IMR-90 (cell line): ENCODE measurements around the gene STPG1. TPM values are rescaled to one million over a fixed set of nuclear protein-coding genes. Genes with fewer than 3 reads are reported as not detected.

Experiments
- ATAC-seq: fragments of 200-7000 bp; cut with Tn5 transposase; 2 replicates; pipeline ENCODE4 v1.9.1; 2020; ENCODE audit warnings: low read depth, mild to moderate bottlenecking, moderate library complexity
- BruUV-seq: library from RNA; stranded (reverse); fragments of 400-500 nt; replicated peaks from 2 replicates; lab custom pipeline; 2021; lab: Mats Ljungman, UMichigan
- CTCF ChIA-PET: fragments of 300-600 bp; formaldehyde crosslinking; extraction: SDS; loops from one replicate; lab custom pipeline; 2021; ENCODE audit warnings: antibody characterized with exemption; lab: Yijun Ruan, JAX
- POLR2A ChIA-PET: fragments of 300-600 bp; sonication (Branson Sonifier 250); formaldehyde crosslinking; loops from one replicate; lab custom pipeline; 2022; ENCODE audit warnings: antibody characterized with exemption; ENCODE audit not compliant: unreplicated experiment; lab: Charles Lee
- DNase-seq: peaks from one replicate; pipeline ENCODE4 v3.0.0; 2013
- H2AFZ ChIP-seq: replicated peaks from 2 replicates; pipeline ENCODE3; 2013; ENCODE audit warnings: low read length, mild to moderate bottlenecking; ENCODE audit not compliant: poor library complexity
- H2AK5ac ChIP-seq: 2 replicates; pipeline ENCODE4 v1.6.1; 2013; ENCODE audit warnings: low read depth, low read length, inconsistent platforms
- H2AK9ac ChIP-seq: replicated peaks from 2 replicates; pipeline ENCODE3; 2013; ENCODE audit warnings: mild to moderate bottlenecking, low read depth, low read length, moderate library complexity; ENCODE audit not compliant: poor library complexity
- H2BK120ac ChIP-seq: 2 replicates; pipeline ENCODE4 v1.6.1; 2013; ENCODE audit warnings: low read depth, low read length, inconsistent platforms
- H2BK15ac ChIP-seq: 3 replicates; pipeline ENCODE4 v1.6.1; 2013; ENCODE audit warnings: low read depth, low read length, inconsistent platforms
- H2BK20ac ChIP-seq: 2 replicates; pipeline ENCODE4 v1.6.1; 2013; ENCODE audit warnings: low read depth, mild to moderate bottlenecking, inconsistent platforms, low read length, moderate library complexity
- H2BK5ac ChIP-seq: 2 replicates; pipeline ENCODE4 v1.6.1; 2013; ENCODE audit warnings: mild to moderate bottlenecking, low read depth, low read length, inconsistent platforms; ENCODE audit not compliant: poor library complexity, severe bottlenecking
- H3K14ac ChIP-seq: replicated peaks from 2 replicates; pipeline ENCODE4 v1.6.1; 2013; ENCODE audit warnings: low read depth, low read length, inconsistent platforms
- H3K18ac ChIP-seq: 2 replicates; pipeline ENCODE4 v1.6.1; 2013; ENCODE audit warnings: low read depth, low read length, control low read depth
- H3K23ac ChIP-seq: 2 replicates; pipeline ENCODE4 v1.6.1; 2013; ENCODE audit warnings: low read depth, low read length, inconsistent platforms
- H3K27ac ChIP-seq: 2 replicates; pipeline ENCODE4 v1.5.1; 2013; ENCODE audit warnings: mild to moderate bottlenecking, control low read depth, low read length; ENCODE audit not compliant: insufficient read depth
- H3K27me3 ChIP-seq: 2 replicates; pipeline ENCODE4 v1.6.1; 2013; ENCODE audit warnings: low read length; ENCODE audit not compliant: control insufficient read depth, insufficient read depth
- H3K36me3 ChIP-seq: 2 replicates; pipeline ENCODE4 v1.6.1; 2013; ENCODE audit warnings: low read length, mixed read lengths; ENCODE audit not compliant: control insufficient read depth, insufficient read depth
- H3K4ac ChIP-seq: 2 replicates; pipeline ENCODE4 v1.6.1; 2013; ENCODE audit warnings: low read depth, low read length, inconsistent platforms
- H3K4me1 ChIP-seq: 2 replicates; pipeline ENCODE4 v1.6.1; 2013; ENCODE audit warnings: low read length, mixed read lengths; ENCODE audit not compliant: control insufficient read depth, insufficient read depth
- H3K4me2 ChIP-seq: 2 replicates; pipeline ENCODE4 v1.6.1; 2013; ENCODE audit warnings: low read depth, mild to moderate bottlenecking, control low read depth, low read length, moderate library complexity
- H3K4me3 ChIP-seq: 2 replicates; pipeline ENCODE4 v1.5.1; 2013; ENCODE audit warnings: low read depth, mild to moderate bottlenecking, control low read depth, low read length, moderate library complexity; ENCODE audit not compliant: insufficient read depth
- H3K56ac ChIP-seq: 2 replicates; pipeline ENCODE4 v1.6.1; 2013; ENCODE audit warnings: low read length, inconsistent platforms; ENCODE audit not compliant: insufficient read depth; ENCODE audit errors: extremely low read depth
- H3K79me1 ChIP-seq, 2 experiments: 2 replicates each; pipeline ENCODE4 v1.6.1; 2013; ENCODE audit warnings: low read length in 2 of 2, inconsistent platforms in 1 of 2, low read depth in 1 of 2
- H3K9ac ChIP-seq: 2 replicates; pipeline ENCODE4 v1.6.1; 2013; ENCODE audit warnings: low read depth, low read length, control low read depth
- H3K9me1 ChIP-seq: 2 replicates; pipeline ENCODE4 v1.6.1; 2013; ENCODE audit warnings: low read length, inconsistent platforms; ENCODE audit not compliant: insufficient read depth
- H3K9me3 ChIP-seq: 2 replicates; pipeline ENCODE4 v1.6.1; 2013; ENCODE audit warnings: low read length; ENCODE audit not compliant: control insufficient read depth, insufficient read depth
- H4K20me1 ChIP-seq: 2 replicates; pipeline ENCODE4 v1.6.1; 2013; ENCODE audit warnings: low read length, inconsistent platforms; ENCODE audit not compliant: insufficient read depth
- H4K5ac ChIP-seq: 2 replicates; pipeline ENCODE4 v1.6.1; 2013; ENCODE audit warnings: mild to moderate bottlenecking, low read depth, low read length, control low read depth
- H4K8ac ChIP-seq, 2 experiments: 2 replicates each; pipeline ENCODE4 v1.6.1; 2013; ENCODE audit warnings: low read depth in 2 of 2, low read length in 2 of 2, control low read depth in 1 of 2, inconsistent platforms in 1 of 2
- H4K91ac ChIP-seq: 2 replicates; pipeline ENCODE4 v1.6.1; 2013; ENCODE audit warnings: low read depth, low read length, inconsistent platforms; ENCODE audit not compliant: insufficient read depth
- BHLHE40 ChIP-seq: fragments of 150-350 bp; IDR thresholded peaks from 2 replicates; pipeline ENCODE4 v1.6.1; 2016; ENCODE audit warnings: mild to moderate bottlenecking, low read depth, low read length
- CEBPB ChIP-seq: IDR thresholded peaks from 2 replicates; pipeline ENCODE4 v1.6.1; 2012; ENCODE audit warnings: low read depth, low read length, improper control_type of control experiment
- CHD1 ChIP-seq: IDR thresholded peaks from 2 replicates; pipeline ENCODE4 v1.6.1; 2012; ENCODE audit warnings: low read depth, low read length, improper control_type of control experiment
- FOS ChIP-seq: fragments of 150-350 bp; IDR thresholded peaks from 2 replicates; pipeline ENCODE4 v1.6.1; 2016; ENCODE audit warnings: low read depth, low read length
- MAFK ChIP-seq: IDR thresholded peaks from 2 replicates; pipeline ENCODE4 v1.6.1; 2012; ENCODE audit warnings: low read depth, low read length, improper control_type of control experiment
- MAZ ChIP-seq: IDR thresholded peaks from 2 replicates; pipeline ENCODE4 v1.6.1; 2012; ENCODE audit warnings: low read depth, mild to moderate bottlenecking, low read length, improper control_type of control experiment, moderate library complexity, borderline replicate concordance
- NFE2L2 ChIP-seq: fragments of 150-350 bp; IDR thresholded peaks from 2 replicates; pipeline ENCODE4 v1.6.1; 2016; ENCODE audit warnings: low read depth, mild to moderate bottlenecking, low read length
- POLR2A ChIP-seq: IDR thresholded peaks from 2 replicates; pipeline ENCODE4 v1.6.1; 2012; ENCODE audit warnings: mild to moderate bottlenecking, low read depth, low read length
- RAD21 ChIP-seq: IDR thresholded peaks from 2 replicates; pipeline ENCODE4 v1.6.1; 2012; ENCODE audit warnings: low read length, improper control_type of control experiment
- WGBS, 2 experiments: methylation state at CpG; one replicate each; pipeline versions ENCODE4 v1.1.5 to v1.1.7; 2013; ENCODE audit warnings: missing lambda C conversion rate in 2 of 2; ENCODE audit not compliant: insufficient read length in 1 of 2; ENCODE audit errors: extremely low coverage in 2 of 2; 5-methylcytosine and 5-hydroxymethylcytosine counted together
- dilution Hi-C: fragments of 300-500 bp; cut with HindIII; formaldehyde crosslinking; loops from one replicate; pipeline ENCODE4 v1.14.3; 2018; ENCODE audit warnings: low sequenced_read_pairs; ENCODE audit not compliant: unreplicated experiment
- in situ Hi-C: fragments of 300-500 bp; cut with MboI; formaldehyde crosslinking; loops from 3 replicates; pipeline ENCODE4 v1.14.3; 2019; ENCODE audit warnings: low sequenced_read_pairs, inconsistent platforms, mixed read lengths
- intact Hi-C: fragments of 100-400 bp; cut with micrococcal nuclease; formaldehyde crosslinking; loops from 2 replicates; pipeline ENCODE4 v1.10.0; 2022
- polyA plus RNA-seq, 3 experiments: library from polyadenylated mRNA; depleted of rRNA; stranded (reverse); fragments of >200 nt; gene quantifications; 2 replicates each; pipeline ENCODE4 v1.2.3, GENCODE V29; 2012; ENCODE audit warnings: low replicate concordance in 1 of 3
- total RNA-seq: library from RNA; depleted of rRNA; stranded (reverse); fragments of >200 nt; gene quantifications from 2 replicates; pipeline ENCODE4 v1.2.3, GENCODE V29; 2012
- TF ChIP-seq, protein P1 (sequence below): fragments of 150-350 bp; IDR thresholded peaks from 2 replicates; pipeline ENCODE4 v1.6.1; 2017; ENCODE audit warnings: mild to moderate bottlenecking, antibody characterized with exemption, low read length, low read depth

Gene STPG1
- total and polyA plus RNA-seq, 2 of the 4 experiments (the other 2 are of a cell fraction): 3.0 to 6.5 TPM

DNA sequence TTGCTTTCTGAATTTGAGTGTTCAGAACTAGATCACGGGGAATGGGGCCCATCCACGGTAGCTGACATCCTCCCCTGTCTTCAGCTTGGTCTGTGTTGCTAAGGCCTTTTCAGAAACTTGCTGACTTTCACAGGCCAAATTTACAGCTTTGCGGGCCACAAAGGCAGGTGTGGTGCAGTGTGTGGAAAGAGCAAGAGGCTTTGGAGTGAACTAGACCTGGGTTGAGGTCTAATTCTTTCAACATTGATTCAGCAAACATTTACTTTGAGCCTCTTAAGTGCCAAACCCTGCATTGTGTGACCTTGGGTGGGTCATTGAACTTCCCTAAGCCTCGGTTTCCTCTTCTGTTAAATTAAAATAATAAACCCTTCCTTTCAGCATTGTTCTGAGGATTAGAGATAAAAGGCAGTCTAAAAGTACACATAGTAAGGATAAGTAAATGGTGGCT, 24.3 kb downstream of the STPG1 start:
- no peak overlapping the region for H2BK5ac ChIP-seq
- DNase-seq: no peak
- H3K23ac ChIP-seq: no peak overlapping the region
- H4K5ac ChIP-seq: no peak overlapping the region
- H4K8ac ChIP-seq: no peak overlapping the region
- 100% methylated on average over 2 of the region's 4 CpGs; no CpG with 5 or more reads in 1 of the 2 experiments for WGBS, 2 experiments
- H3K36me3 ChIP-seq: no peaks in the 10 kb centered on the region
- no peak overlapping the region for H3K18ac ChIP-seq
- no peak overlapping the region for H3K27ac ChIP-seq
- no peak overlapping the region for H4K91ac ChIP-seq
- H3K4ac ChIP-seq: no peak overlapping the region
- peaks cover 4% of the 10 kb centered on the region; the same call in 1 of the 2 replicates for H4K20me1 ChIP-seq
- H3K27me3 ChIP-seq: no peaks in the 10 kb centered on the region
- in situ Hi-C loops (no loop called here), intact Hi-C loops (loop anchor here (10.0 kb wide), 1 partner anchor 94 kb away; no protein-coding TSS in a partner anchor), dilution Hi-C loops (no loop called here)
- H3K4me3 ChIP-seq: no peak overlapping the region
- H2BK20ac ChIP-seq: no peak overlapping the region
- H3K9me3 ChIP-seq: no peaks in the 10 kb centered on the region
- ChIA-PET CTCF (no interaction called here), POLR2A (no interaction called here)
- H3K9ac ChIP-seq: no peak overlapping the region
- TF ChIP-seq CEBPB: no peak
- TF ChIP-seq NFE2L2: no peak
- no peak for TF ChIP-seq FOS
- no peak for TF ChIP-seq MAFK
- TF ChIP-seq MAZ: no peak
- TF ChIP-seq, protein P1, sequence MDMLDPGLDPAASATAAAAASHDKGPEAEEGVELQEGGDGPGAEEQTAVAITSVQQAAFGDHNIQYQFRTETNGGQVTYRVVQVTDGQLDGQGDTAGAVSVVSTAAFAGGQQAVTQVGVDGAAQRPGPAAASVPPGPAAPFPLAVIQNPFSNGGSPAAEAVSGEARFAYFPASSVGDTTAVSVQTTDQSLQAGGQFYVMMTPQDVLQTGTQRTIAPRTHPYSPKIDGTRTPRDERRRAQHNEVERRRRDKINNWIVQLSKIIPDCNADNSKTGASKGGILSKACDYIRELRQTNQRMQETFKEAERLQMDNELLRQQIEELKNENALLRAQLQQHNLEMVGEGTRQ: no peak
- no peak for TF ChIP-seq CHD1
- no peak for TF ChIP-seq POLR2A
- no peak for TF ChIP-seq RAD21
- no peak for TF ChIP-seq BHLHE40
- no peak overlapping the region for H2AFZ ChIP-seq
- H3K4me2 ChIP-seq: no peak overlapping the region
- no peak overlapping the region for H2AK9ac ChIP-seq
- H2BK120ac ChIP-seq: no peak overlapping the region
- no peak for ATAC-seq
- H3K56ac ChIP-seq: no peak overlapping the region
- BruUV-seq: no TSS peak
- H3K14ac ChIP-seq: no peak overlapping the region
- H3K4me1 ChIP-seq: peaks cover 15% of the 10 kb centered on the region
- H3K79me1 ChIP-seq: peaks cover 0 to 31% of the 10 kb centered on the region in 2 experiments; a peak in 1 of 4 replicates
- H2AK5ac ChIP-seq: no peak overlapping the region
- H2BK15ac ChIP-seq: no peak overlapping the region
- H3K9me1 ChIP-seq: peaks cover 16% of the 10 kb centered on the region
